H9 (cell line): ENCODE data around the gene DGLUCY. TPM values are rescaled to one million over a fixed set of nuclear protein-coding genes. Genes with fewer than 3 reads are reported as not detected.

Experiments
- DNase-seq: peaks from one replicate; pipeline ENCODE4 v3.0.0-alpha.2; 2017
- H2AFZ ChIP-seq: one replicate; pipeline ENCODE4 v1.6.1; 2013; ENCODE audit warnings: mild to moderate bottlenecking, low read length, control low read depth, moderate library complexity
- H2AK5ac ChIP-seq: 2 replicates; pipeline ENCODE4 v1.6.1; 2013; ENCODE audit warnings: low read length, control low read depth, mixed read lengths; ENCODE audit not compliant: insufficient read length
- H2BK120ac ChIP-seq: one replicate; pipeline ENCODE4 v1.6.1; 2013; ENCODE audit warnings: low read depth, mild to moderate bottlenecking, low read length, control low read depth, inconsistent platforms; ENCODE audit not compliant: poor library complexity, severe bottlenecking
- H2BK12ac ChIP-seq: 2 replicates; pipeline ENCODE4 v1.6.1; 2013; ENCODE audit warnings: low read length, control low read depth, mixed read lengths, low read depth; ENCODE audit not compliant: insufficient read length
- H2BK15ac ChIP-seq: 2 replicates; pipeline ENCODE4 v1.6.1; 2013; ENCODE audit warnings: low read depth, low read length, control low read depth
- H2BK20ac ChIP-seq: one replicate; pipeline ENCODE4 v1.6.1; 2013; ENCODE audit warnings: low read depth, mild to moderate bottlenecking, low read length, control low read depth, inconsistent platforms; ENCODE audit not compliant: poor library complexity, severe bottlenecking
- H2BK5ac ChIP-seq: 2 replicates; pipeline ENCODE4 v1.6.1; 2013; ENCODE audit warnings: low read length, control low read depth, mixed read lengths; ENCODE audit not compliant: insufficient read length
- H3K14ac ChIP-seq: 2 replicates; pipeline ENCODE4 v1.6.1; 2013; ENCODE audit warnings: low read length, control low read depth; ENCODE audit not compliant: insufficient read depth
- H3K18ac ChIP-seq: 2 replicates; pipeline ENCODE4 v1.6.1; 2013; ENCODE audit warnings: low read depth, mild to moderate bottlenecking, mixed read lengths, low read length, control low read depth; ENCODE audit not compliant: insufficient read length
- H3K23ac ChIP-seq: 2 replicates; pipeline ENCODE4 v1.6.1; 2013; ENCODE audit warnings: low read length, control low read depth, mixed read lengths, low read depth; ENCODE audit not compliant: insufficient read length
- H3K23me2 ChIP-seq: 2 replicates; pipeline ENCODE4 v1.6.1; 2013; ENCODE audit warnings: low read depth, mild to moderate bottlenecking, mixed read lengths, low read length, control low read depth; ENCODE audit not compliant: insufficient read length, poor library complexity, severe bottlenecking
- H3K27ac ChIP-seq: 2 replicates; pipeline ENCODE4 v1.5.1; 2013; ENCODE audit warnings: low read length, control low read depth, mixed read lengths, low read depth; ENCODE audit not compliant: insufficient read length
- H3K27me3 ChIP-seq: 2 replicates; pipeline ENCODE4 v1.6.1; 2013; ENCODE audit warnings: low read length, control low read depth, inconsistent platforms; ENCODE audit not compliant: insufficient read depth
- H3K4ac ChIP-seq: 2 replicates; pipeline ENCODE4 v1.6.1; 2013; ENCODE audit warnings: low read depth, mild to moderate bottlenecking, control low read depth, inconsistent platforms, low read length, moderate library complexity
- H3K4me1 ChIP-seq: 2 replicates; pipeline ENCODE4 v1.6.1; 2013; ENCODE audit warnings: low read length, control low read depth, inconsistent platforms; ENCODE audit not compliant: insufficient read depth
- H3K4me2 ChIP-seq: 2 replicates; pipeline ENCODE4 v1.6.1; 2013; ENCODE audit warnings: low read length, control low read depth, mixed read lengths; ENCODE audit not compliant: insufficient read length, insufficient read depth
- H3K56ac ChIP-seq: 2 replicates; pipeline ENCODE4 v1.6.1; 2013; ENCODE audit warnings: low read depth, mild to moderate bottlenecking, mixed read lengths, low read length, control low read depth; ENCODE audit not compliant: insufficient read length
- H3K79me1 ChIP-seq: 2 replicates; pipeline ENCODE4 v1.6.1; 2013; ENCODE audit warnings: low read depth, mild to moderate bottlenecking, moderate library complexity, low read length, control low read depth, inconsistent platforms; ENCODE audit not compliant: insufficient read depth, poor library complexity, severe bottlenecking
- H3K79me2 ChIP-seq: 2 replicates; pipeline ENCODE4 v1.6.1; 2013; ENCODE audit warnings: low read length, control low read depth, inconsistent platforms; ENCODE audit not compliant: insufficient read depth
- H3K9ac ChIP-seq: 2 replicates; pipeline ENCODE4 v1.6.1; 2013; ENCODE audit warnings: low read length, control low read depth, mixed read lengths; ENCODE audit not compliant: insufficient read length; ENCODE audit errors: extremely low read depth
- H3K9me3 ChIP-seq: one replicate; pipeline ENCODE4 v1.6.1; 2013; ENCODE audit warnings: low read depth, low read length, inconsistent platforms; ENCODE audit not compliant: control insufficient read depth
- H3T11ph ChIP-seq: one replicate; pipeline ENCODE4 v1.6.1; 2013; ENCODE audit warnings: mild to moderate bottlenecking, low read length, control low read depth, inconsistent platforms
- H4K20me1 ChIP-seq: one replicate; pipeline ENCODE4 v1.6.1; 2013; ENCODE audit not compliant: control insufficient read depth, insufficient read length, insufficient read depth
- H4K5ac ChIP-seq: 2 replicates; pipeline ENCODE4 v1.6.1; 2013; ENCODE audit warnings: low read depth, mild to moderate bottlenecking, mixed read lengths, low read length, control low read depth; ENCODE audit not compliant: insufficient read length
- H4K8ac ChIP-seq: replicated peaks from 2 replicates; pipeline ENCODE4 v1.6.1; 2013; ENCODE audit warnings: low read length, control low read depth, mixed read lengths, low read depth; ENCODE audit not compliant: insufficient read length
- H4K91ac ChIP-seq: 2 replicates; pipeline ENCODE4 v1.6.1; 2013; ENCODE audit warnings: low read depth, mild to moderate bottlenecking, moderate library complexity, mixed read lengths, low read length, control low read depth; ENCODE audit not compliant: insufficient read length
- H3K27ac Mint-ChIP-seq, 3 experiments: 2 replicates in 2 of 3; 3 replicates in 1 of 3; pipeline ENCODE4 v1.8.0; 2020 to 2021; ENCODE audit warnings: mixed read lengths in 3 of 3, mild to moderate bottlenecking in 1 of 3, moderate library complexity in 1 of 3
- H3K27me3 Mint-ChIP-seq: 2 replicates; pipeline ENCODE4 v1.8.0; 2021; ENCODE audit warnings: low read depth, mild to moderate bottlenecking, moderate library complexity, mixed read lengths
- H3K36me3 Mint-ChIP-seq, 3 experiments: 2 replicates in 2 of 3; 3 replicates in 1 of 3; pipeline ENCODE4 v1.8.0; 2020 to 2021; ENCODE audit warnings: low read depth in 3 of 3, mixed read lengths in 3 of 3; ENCODE audit not compliant: insufficient read depth in 1 of 3
- H3K4me1 Mint-ChIP-seq, 2 experiments: 2 replicates each; pipeline ENCODE4 v1.8.0; 2020; ENCODE audit warnings: mixed read lengths in 2 of 2
- H3K4me3 Mint-ChIP-seq, 2 experiments: 2 replicates in 1 of 2; 3 replicates in 1 of 2; pipeline ENCODE4 v1.8.0; 2020 to 2021; ENCODE audit warnings: mild to moderate bottlenecking in 2 of 2, mixed read lengths in 2 of 2, moderate library complexity in 1 of 2
- H3K9me3 Mint-ChIP-seq, 2 experiments: 2 replicates in 1 of 2; 3 replicates in 1 of 2; pipeline ENCODE4 v1.8.0; 2020; ENCODE audit warnings: mild to moderate bottlenecking in 2 of 2, mixed read lengths in 2 of 2, moderate library complexity in 1 of 2
- WGBS: extraction: QIAGEN DNeasy Blood & Tissue Kit; methylation state at CpG from one replicate; pipeline ENCODE4 v1.1.7; 2013; ENCODE audit warnings: missing lambda C conversion rate, low lambda C conversion rate, mixed read lengths; ENCODE audit not compliant: insufficient read length; ENCODE audit errors: extremely low coverage; 5-methylcytosine and 5-hydroxymethylcytosine counted together
- total RNA-seq: library from RNA; stranded (reverse); gene quantifications from 2 replicates; pipeline ENCODE4 v1.2.1, GENCODE V29; 2021
- TF ChIP-seq, protein P1 (sequence below): fragments of 200-600 bp; sonication (generic); conservative IDR thresholded peaks from 3 replicates; pipeline ENCODE4 v1.8.0; 2021; ENCODE audit warnings: antibody characterized with exemption, mild to moderate bottlenecking

DGLUCY gene
- total RNA-seq, 1 experiment from 2014 or later: 29.6 TPM

DNA sequence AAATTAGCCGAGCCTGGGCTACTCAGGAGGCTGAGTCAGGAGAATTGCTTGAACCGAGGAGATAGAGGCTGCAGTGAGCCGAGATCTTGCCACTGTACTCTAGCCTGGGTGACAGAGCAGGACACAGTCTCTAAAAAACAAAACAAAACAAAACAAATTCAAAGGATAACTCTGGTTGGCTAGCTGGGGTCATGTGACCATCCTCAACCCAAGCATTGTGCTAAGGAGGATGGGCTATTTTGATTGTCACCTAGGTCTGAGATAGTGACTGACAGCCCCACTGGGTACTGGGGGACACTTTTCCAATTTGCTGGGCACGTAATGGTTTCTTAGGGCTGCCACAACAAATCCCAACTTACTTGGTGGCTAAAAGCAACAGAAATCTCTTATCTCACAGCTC, 11.9 kb downstream of the DGLUCY start:
- H3K4ac ChIP-seq: no peak overlapping the region
- no peak overlapping the region for H2BK5ac ChIP-seq
- H3K18ac ChIP-seq: no peak overlapping the region
- no peak overlapping the region for H3K23ac ChIP-seq
- H3K79me2 ChIP-seq: no peaks in the 10 kb centered on the region
- H2BK12ac ChIP-seq: no peak overlapping the region
- H3K27me3 ChIP-seq: no peaks in the 10 kb centered on the region
- H4K5ac ChIP-seq: no peak overlapping the region
- peaks cover 3% of the 10 kb centered on the region for H4K20me1 ChIP-seq
- H2BK120ac ChIP-seq: no peak overlapping the region
- H3K4me1 ChIP-seq: no peaks in the 10 kb centered on the region
- no peaks in the 10 kb centered on the region for H3K23me2 ChIP-seq
- H3K36me3 Mint-ChIP-seq: peaks cover 6 to 25% (median 22%) of the 10 kb centered on the region in 3 experiments; a peak in 6 of 7 replicates
- H3K14ac ChIP-seq: no peak overlapping the region
- no peak for DNase-seq
- no peak overlapping the region for H3K4me3 Mint-ChIP-seq
- H3K27me3 Mint-ChIP-seq: no peaks in the 10 kb centered on the region
- H3K9me3 Mint-ChIP-seq: peaks cover 0 to 1% of the 10 kb centered on the region in 2 experiments; a peak in 2 of 5 replicates
- H3K27ac Mint-ChIP-seq: peak overlapping the region in 1 of 3 experiments; percentile 29; a peak in 2 of 7 replicates
- peaks cover 6% of the 10 kb centered on the region in 2 experiments for H3K4me1 Mint-ChIP-seq
- no peak overlapping the region for H3K56ac ChIP-seq
- H2BK20ac ChIP-seq: no peak overlapping the region
- no CpG with 5 or more reads among the region's 4 CpGs for WGBS
- H2AFZ ChIP-seq: no peak overlapping the region
- no peak overlapping the region for H4K8ac ChIP-seq
- no peak overlapping the region for H3K27ac ChIP-seq
- no peak overlapping the region for H2AK5ac ChIP-seq
- H3T11ph ChIP-seq: no peak overlapping the region
- H3K9ac ChIP-seq: no peak overlapping the region
- no peak overlapping the region for H2BK15ac ChIP-seq
- H3K4me2 ChIP-seq: no peak overlapping the region
- TF ChIP-seq, protein P1, sequence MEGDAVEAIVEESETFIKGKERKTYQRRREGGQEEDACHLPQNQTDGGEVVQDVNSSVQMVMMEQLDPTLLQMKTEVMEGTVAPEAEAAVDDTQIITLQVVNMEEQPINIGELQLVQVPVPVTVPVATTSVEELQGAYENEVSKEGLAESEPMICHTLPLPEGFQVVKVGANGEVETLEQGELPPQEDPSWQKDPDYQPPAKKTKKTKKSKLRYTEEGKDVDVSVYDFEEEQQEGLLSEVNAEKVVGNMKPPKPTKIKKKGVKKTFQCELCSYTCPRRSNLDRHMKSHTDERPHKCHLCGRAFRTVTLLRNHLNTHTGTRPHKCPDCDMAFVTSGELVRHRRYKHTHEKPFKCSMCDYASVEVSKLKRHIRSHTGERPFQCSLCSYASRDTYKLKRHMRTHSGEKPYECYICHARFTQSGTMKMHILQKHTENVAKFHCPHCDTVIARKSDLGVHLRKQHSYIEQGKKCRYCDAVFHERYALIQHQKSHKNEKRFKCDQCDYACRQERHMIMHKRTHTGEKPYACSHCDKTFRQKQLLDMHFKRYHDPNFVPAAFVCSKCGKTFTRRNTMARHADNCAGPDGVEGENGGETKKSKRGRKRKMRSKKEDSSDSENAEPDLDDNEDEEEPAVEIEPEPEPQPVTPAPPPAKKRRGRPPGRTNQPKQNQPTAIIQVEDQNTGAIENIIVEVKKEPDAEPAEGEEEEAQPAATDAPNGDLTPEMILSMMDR: no peak
- H3K79me1 ChIP-seq: no peaks in the 10 kb centered on the region
- H4K91ac ChIP-seq: no peak overlapping the region
- H3K9me3 ChIP-seq: no peaks in the 10 kb centered on the region
